Endothelial cell of umbilical vein (primary cell): ENCODE data around the gene MRPL21. TPM values are rescaled to one million over a fixed set of nuclear protein-coding genes. Genes with fewer than 3 reads are reported as not detected.

Source experiments
- BruUV-seq: library from RNA; stranded (reverse); fragments of 400-500 nt; replicated peaks from 2 replicates; lab custom pipeline; 2021; lab: Mats Ljungman, UMichigan
- CTCF ChIA-PET: fragments of 300-600, 350-600 bp; sonication (Branson Sonifier 250); formaldehyde crosslinking; loops from one replicate; lab custom pipeline; 2021; ENCODE audit warnings: antibody characterized with exemption, inconsistent platforms; lab: Charles Lee
- POLR2A ChIA-PET: fragments of 300-600, 350-600 bp; sonication (Branson Sonifier 250); formaldehyde crosslinking; loops from one replicate; lab custom pipeline; 2021; ENCODE audit warnings: antibody characterized with exemption, inconsistent platforms; lab: Charles Lee
- DNase-seq: peaks from one replicate; pipeline ENCODE4 v3.0.0-alpha.2; 2011; ENCODE audit warnings: low read depth, low spot score
- FAIRE-seq: peaks from 2 replicates; lab custom pipeline; 2011; peaks lifted over from hg19 to GRCh38; lab: Jason Lieb, UNC
- H2AFZ ChIP-seq: 2 replicates; pipeline ENCODE4 v1.6.0; 2012; ENCODE audit warnings: low read depth, low read length, control low read depth, inconsistent platforms
- H3K27ac ChIP-seq: 2 replicates; pipeline ENCODE4 v1.5.1; 2011; ENCODE audit warnings: low read depth, mild to moderate bottlenecking, control low read depth, low read length, moderate library complexity; ENCODE audit not compliant: insufficient read depth
- H3K27me3 ChIP-seq, 2 experiments: 2 replicates each; pipeline versions ENCODE4 v1.6.0 to v1.6.1; 2011; ENCODE audit warnings: low read length in 2 of 2, mixed read lengths in 1 of 2; ENCODE audit not compliant: control insufficient read depth in 2 of 2, insufficient read depth in 2 of 2
- H3K36me3 ChIP-seq, 2 experiments: 2 replicates in 1 of 2; 3 replicates in 1 of 2; pipeline ENCODE4 v1.5.1; 2011; ENCODE audit warnings: low read length in 2 of 2, mild to moderate bottlenecking in 1 of 2, moderate library complexity in 1 of 2; ENCODE audit not compliant: control insufficient read depth in 2 of 2, insufficient read depth in 2 of 2; ENCODE audit errors: extremely low read depth in 1 of 2
- H3K4me1 ChIP-seq: 3 replicates; pipeline ENCODE4 v1.5.1; 2011; ENCODE audit warnings: mild to moderate bottlenecking, low read length; ENCODE audit not compliant: control insufficient read depth, insufficient read depth; ENCODE audit errors: extremely low read depth
- H3K4me2 ChIP-seq: 2 replicates; pipeline ENCODE4 v1.6.1; 2011; ENCODE audit warnings: low read length, control low read depth, mixed read lengths; ENCODE audit not compliant: insufficient read depth
- H3K4me3 ChIP-seq, 3 experiments: fragments of 200-600 bp in 1 of 3; sonication (generic), shearing (Covaris generic) in 1 of 3; replicated peaks in 1 of 3; 2 replicates each; pipeline ENCODE4 v1.5.1; 2011 to 2016; ENCODE audit warnings: control low read depth in 3 of 3, low read length in 3 of 3, mild to moderate bottlenecking in 2 of 3, inconsistent platforms in 1 of 3, low read depth in 1 of 3, moderate library complexity in 1 of 3; ENCODE audit not compliant: insufficient read depth in 1 of 3
- H3K79me2 ChIP-seq: 2 replicates; pipeline ENCODE4 v1.6.0; 2012; ENCODE audit warnings: low read length, inconsistent platforms; ENCODE audit not compliant: control insufficient read depth, insufficient read depth
- H3K9ac ChIP-seq: replicated peaks from 2 replicates; pipeline ENCODE3; 2011; ENCODE audit warnings: low read length, control low read depth; ENCODE audit not compliant: insufficient read depth; ENCODE audit errors: extremely low read depth
- H3K9me1 ChIP-seq: replicated peaks from 3 replicates; pipeline ENCODE4 v1.6.0; 2011; ENCODE audit warnings: mild to moderate bottlenecking, low read length; ENCODE audit not compliant: control insufficient read depth, insufficient read depth; ENCODE audit errors: extremely low read depth
- H3K9me3 ChIP-seq: replicated peaks from 2 replicates; pipeline ENCODE4 v1.5.1; 2012; ENCODE audit warnings: low read length, inconsistent platforms; ENCODE audit not compliant: control insufficient read depth, insufficient read depth
- H4K20me1 ChIP-seq: replicated peaks from 2 replicates; pipeline ENCODE3; 2011; ENCODE audit warnings: mild to moderate bottlenecking, low read length; ENCODE audit not compliant: control insufficient read depth, insufficient read depth; ENCODE audit errors: extremely low read depth
- EZH2 ChIP-seq: IDR thresholded peaks from 2 replicates; pipeline ENCODE4 v1.6.1; 2012; ENCODE audit warnings: borderline replicate concordance, low read depth, mild to moderate bottlenecking, moderate library complexity, low read length, inconsistent platforms; ENCODE audit not compliant: severe bottlenecking
- FOS ChIP-seq: IDR thresholded peaks from 2 replicates; pipeline ENCODE4 v1.6.1; 2011; ENCODE audit warnings: mild to moderate bottlenecking, low read length, moderate library complexity, borderline replicate concordance; ENCODE audit not compliant: insufficient read depth
- GATA2 ChIP-seq: IDR thresholded peaks from 2 replicates; pipeline ENCODE4 v1.7.0; 2011; ENCODE audit warnings: low read depth, mild to moderate bottlenecking, moderate library complexity, mixed read lengths, low read length; ENCODE audit not compliant: insufficient read length, insufficient read depth
- MYC ChIP-seq: IDR thresholded peaks from one replicate; pipeline ENCODE4 v1.6.1; 2011; ENCODE audit warnings: mild to moderate bottlenecking, low read depth, low read length
- dilution Hi-C: fragments of 300-500 bp; cut with MboI; formaldehyde crosslinking; loops from one replicate; pipeline ENCODE4 v1.15.0; 2019; ENCODE audit warnings: low sequenced_read_pairs; ENCODE audit not compliant: extremely low pct_ligation_motif_present
- intact Hi-C: fragments of 100-400 bp; cut with micrococcal nuclease; formaldehyde crosslinking; loops from one replicate; pipeline ENCODE4 v1.10.0; 2022
- polyA plus RNA-seq, 4 experiments: library from polyadenylated mRNA; depleted of rRNA in 3 of 4; stranded (reverse) in 3 of 4; unstranded in 1 of 4; fragments of >200 nt; gene quantifications; 2 replicates each; pipeline versions ENCODE4 v1.2.1 to v1.2.3, GENCODE V29; 2011 to 2012; ENCODE audit warnings: missing spikeins in 1 of 4
- total RNA-seq: library from RNA; stranded (reverse); gene quantifications from 2 replicates; pipeline ENCODE4 v1.2.3, GENCODE V29; 2021
- TF ChIP-seq, protein P1 (sequence below), 2 donors: IDR thresholded peaks; 1 replicate in 1 of 2; 2 replicates in 1 of 2; pipeline ENCODE4 v1.5.1; 2011; ENCODE audit warnings: low read length in 2 of 2, mild to moderate bottlenecking in 2 of 2, moderate library complexity in 2 of 2, control low read depth in 1 of 2, inconsistent platforms in 1 of 2, low read depth in 1 of 2; ENCODE audit not compliant: insufficient read depth in 1 of 2; ENCODE audit errors: extremely low read depth in 1 of 2
- TF ChIP-seq, protein P2 (sequence below): IDR thresholded peaks from 2 replicates; pipeline ENCODE4 v1.6.1; 2011; ENCODE audit not compliant: insufficient read depth, insufficient read length

Gene MRPL21
- total and polyA plus RNA-seq, 2 donors (not counting 3 experiments of a cell fraction or from before 2014, with no cell fraction given): 52.2 to 65.5 TPM

DNA sequence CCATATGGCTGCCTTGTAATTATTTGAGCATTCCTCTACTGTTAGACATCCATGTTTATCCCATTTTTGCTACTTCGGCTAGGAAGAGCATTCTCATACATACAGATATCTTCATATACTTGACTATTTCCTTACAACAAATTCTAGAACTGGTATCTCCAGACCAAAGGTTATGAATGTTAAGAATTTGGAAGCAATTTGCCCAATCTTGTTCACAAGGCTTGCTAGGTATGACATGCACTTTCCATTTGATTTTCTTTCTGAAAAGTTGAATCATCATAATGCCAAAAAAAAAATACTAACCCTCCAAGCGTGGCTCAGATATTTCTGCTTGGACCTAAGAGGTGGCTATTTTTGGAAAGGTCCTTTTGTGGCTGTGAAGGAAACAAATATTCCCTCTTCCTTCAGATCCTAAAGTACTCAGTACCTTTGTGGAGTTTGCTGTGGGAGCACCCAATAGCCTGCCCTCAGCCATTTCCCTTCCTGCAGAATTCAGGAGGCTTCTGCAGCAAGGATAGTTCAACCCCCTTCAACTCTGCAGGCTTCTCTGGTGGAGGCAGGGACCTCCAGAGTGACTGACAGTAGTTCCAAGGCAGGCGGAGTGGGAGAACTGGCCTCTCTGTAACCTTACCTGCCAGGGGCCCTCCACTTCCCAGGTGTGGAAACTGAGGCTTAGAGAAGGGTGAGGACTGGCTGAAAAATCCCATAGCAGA lies 39.9 kb downstream of the MRPL21 start:
- Histone ChIP-seq H4K20me1 (no peaks in the 10 kb centered on the region), H3K27ac (no peak overlapping the region), H3K79me2 (no peaks in the 10 kb centered on the region), H2AFZ (no peak overlapping the region), H3K36me3 (no peaks in the 10 kb centered on the region), H3K4me3 (no peak overlapping the region), H3K27me3 (no peaks in the 10 kb centered on the region), H3K9me1 (no peaks in the 10 kb centered on the region), H3K4me1 (no peaks in the 10 kb centered on the region), H3K9me3 (no peaks in the 10 kb centered on the region), H3K4me2 (no peak overlapping the region), H3K9ac (no peak overlapping the region)
- TF ChIP-seq FOS (no peak), MYC (no peak), GATA2 (no peak), EZH2 (no peak)
- TF ChIP-seq, protein P1, sequence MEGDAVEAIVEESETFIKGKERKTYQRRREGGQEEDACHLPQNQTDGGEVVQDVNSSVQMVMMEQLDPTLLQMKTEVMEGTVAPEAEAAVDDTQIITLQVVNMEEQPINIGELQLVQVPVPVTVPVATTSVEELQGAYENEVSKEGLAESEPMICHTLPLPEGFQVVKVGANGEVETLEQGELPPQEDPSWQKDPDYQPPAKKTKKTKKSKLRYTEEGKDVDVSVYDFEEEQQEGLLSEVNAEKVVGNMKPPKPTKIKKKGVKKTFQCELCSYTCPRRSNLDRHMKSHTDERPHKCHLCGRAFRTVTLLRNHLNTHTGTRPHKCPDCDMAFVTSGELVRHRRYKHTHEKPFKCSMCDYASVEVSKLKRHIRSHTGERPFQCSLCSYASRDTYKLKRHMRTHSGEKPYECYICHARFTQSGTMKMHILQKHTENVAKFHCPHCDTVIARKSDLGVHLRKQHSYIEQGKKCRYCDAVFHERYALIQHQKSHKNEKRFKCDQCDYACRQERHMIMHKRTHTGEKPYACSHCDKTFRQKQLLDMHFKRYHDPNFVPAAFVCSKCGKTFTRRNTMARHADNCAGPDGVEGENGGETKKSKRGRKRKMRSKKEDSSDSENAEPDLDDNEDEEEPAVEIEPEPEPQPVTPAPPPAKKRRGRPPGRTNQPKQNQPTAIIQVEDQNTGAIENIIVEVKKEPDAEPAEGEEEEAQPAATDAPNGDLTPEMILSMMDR (IDR thresholded peaks at IDR 0.05; ENCODE audit: extremely low read depth in 1 of 2, insufficient read depth in 1 of 2, low read depth in 1 of 2, low read length in 2 of 2): no peak
- TF ChIP-seq, protein P2, sequence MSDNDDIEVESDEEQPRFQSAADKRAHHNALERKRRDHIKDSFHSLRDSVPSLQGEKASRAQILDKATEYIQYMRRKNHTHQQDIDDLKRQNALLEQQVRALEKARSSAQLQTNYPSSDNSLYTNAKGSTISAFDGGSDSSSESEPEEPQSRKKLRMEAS: no peak
- ChIA-PET CTCF (no interaction called here), POLR2A (no interaction called here)
- BruUV-seq: no TSS peak
- DNase-seq: no peak
- FAIRE-seq: no peak
- intact Hi-C loops (no loop called here), dilution Hi-C loops (no loop called here)
